Measurements from ENCODE around the gene DGKD. TPM values are rescaled to one million over a fixed set of nuclear protein-coding genes. Genes with fewer than 3 reads are reported as not detected.

DGKD gene
- total RNA-seq, 1 experiment from 2014 or later, result 52.0 TPM

GRCh38 chr2:233400961-233401360, 46.7 kb downstream of the DGKD start (continued):
- no peak for TF ChIP-seq ZBTB33 (IDR thresholded peaks at IDR 0.05; ENCODE audit: extremely low read depth, insufficient replicate concordance, low read length)
- no peak for TF ChIP-seq POLR2AphosphoS5 (IDR thresholded peaks at IDR 0.05; ENCODE audit: low read depth, low read length)
- no peak for TF ChIP-seq JUND (IDR thresholded peaks at IDR 0.05)

DNA sequence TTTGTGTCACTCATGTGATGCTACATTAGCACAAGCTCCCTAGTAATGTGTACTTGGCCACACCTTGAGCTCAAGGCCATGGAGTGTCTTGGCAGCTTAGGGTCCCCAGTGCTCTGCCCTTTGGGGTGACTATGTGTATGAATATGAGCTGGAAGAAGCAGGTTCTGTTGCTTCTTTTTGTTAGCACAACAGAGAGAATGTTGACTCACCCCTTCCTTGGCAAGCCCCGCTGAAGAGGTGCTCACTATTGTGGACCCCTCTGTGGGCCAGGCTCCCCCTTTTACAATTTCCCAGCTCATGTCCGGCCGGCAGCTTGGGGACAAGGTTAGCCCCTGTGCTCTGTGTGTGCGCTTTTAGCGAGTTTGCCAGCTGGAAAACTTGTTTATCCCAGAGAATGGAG, 48.1 kb downstream of the DGKD start:
- no peaks in the 10 kb centered on the region for H3K4me1 ChIP-seq (ENCODE audit: control insufficient read depth in 1 of 2, insufficient read depth in 2 of 2, low read length in 2 of 2)
- no peak overlapping the region for H2AFZ ChIP-seq (ENCODE audit: low read depth, low read length, poor library complexity, severe bottlenecking)
- no peak overlapping the region for H3K4me3 ChIP-seq (replicated peaks in 1 of 2; ENCODE audit: low read depth in 1 of 2, low read length in 2 of 2)
- no peaks in the 10 kb centered on the region for H3K36me3 ChIP-seq (ENCODE audit: control insufficient read depth in 1 of 2, insufficient read depth in 2 of 2, low read length in 2 of 2)
- RAD21 ChIA-PET (ENCODE audit: low non-redundant PET in 1 of 2, low total read pairs in 2 of 2, uncharacterized antibody in 2 of 2, unreplicated experiment in 2 of 2), result no interaction called here
- no peaks in the 10 kb centered on the region for H3K9me3 ChIP-seq (ENCODE audit: control insufficient read depth in 1 of 2, insufficient read depth in 1 of 2, low read depth in 1 of 2, low read length in 2 of 2)
- no peaks in the 10 kb centered on the region for H3K9me2 ChIP-seq (ENCODE audit: insufficient read depth)
- no peak overlapping the region for H3K9ac ChIP-seq (ENCODE audit: low read length)
- intact Hi-C loops (cut with micrococcal nuclease), result no loop called here
- 0 out of 2 replicates have a peak, but pooled peaks cover 5% of the 10 kb centered on the region for H3K79me2 ChIP-seq (ENCODE audit: insufficient read depth, low read length)
- H3K27me3 ChIP-seq (ENCODE audit: insufficient read depth, low read length), result no peaks in the 10 kb centered on the region
- POLR2A ChIA-PET, result interaction anchor here (1.3 kb wide), 1 partner anchor 16 kb away, joined by 3 read pairs; no protein-coding TSS in a partner anchor
- ATAC-seq (no peak), DNase-seq (ENCODE audit: low read depth, low spot score) (no peak)
- no peak overlapping the region for H3K27ac ChIP-seq (ENCODE audit: low read depth, low read length)
- CTCF ChIA-PET, result interaction anchor here (0.9 to 5.8 kb wide), 2 partner anchors 25 to 41 kb away, joined by 3 to 73 read pairs; no protein-coding TSS in a partner anchor
- no peak overlapping the region for H3K4me2 ChIP-seq (ENCODE audit: low read length)
- TF ChIP-seq POLR2AphosphoS5 (IDR thresholded peaks at IDR 0.05; ENCODE audit: low read depth, low read length) (no peak), ZBTB33 (IDR thresholded peaks at IDR 0.05; ENCODE audit: extremely low read depth, insufficient replicate concordance, low read length) (no peak), CEBPB (IDR thresholded peaks at IDR 0.05; ENCODE audit: low read depth) (no peak), SRF (IDR thresholded peaks at IDR 0.05; ENCODE audit: low read depth) (no peak), CBX3 (IDR thresholded peaks at IDR 0.05; ENCODE audit: low read depth) (no peak), FOSL1 (IDR thresholded peaks at IDR 0.05; ENCODE audit: low read depth) (no peak), RAD21 (IDR thresholded peaks at IDR 0.05; ENCODE audit: low read depth) (no peak), ZFX (IDR thresholded peaks at IDR 0.05) (no peak), EZH2phosphoT487 (IDR thresholded peaks at IDR 0.05; ENCODE audit: borderline replicate concordance) (no peak), ELF1 (IDR thresholded peaks at IDR 0.05; ENCODE audit: borderline replicate concordance, low read depth) (no peak), TCF7L2 (IDR thresholded peaks at IDR 0.05; ENCODE audit: borderline replicate concordance, extremely low read depth, insufficient read depth, insufficient read length) (no peak), YY1 (IDR thresholded peaks at IDR 0.05; ENCODE audit: extremely low read depth, insufficient replicate concordance, low read depth, low read length) (no peak), POLR2A (IDR thresholded peaks at IDR 0.05; ENCODE audit: borderline replicate concordance, extremely low read depth, insufficient read depth, insufficient read length) (no peak), SIN3A (IDR thresholded peaks at IDR 0.05; ENCODE audit: low read depth) (no peak), JUND (IDR thresholded peaks at IDR 0.05) (no peak)
- TF ChIP-seq, protein P1, sequence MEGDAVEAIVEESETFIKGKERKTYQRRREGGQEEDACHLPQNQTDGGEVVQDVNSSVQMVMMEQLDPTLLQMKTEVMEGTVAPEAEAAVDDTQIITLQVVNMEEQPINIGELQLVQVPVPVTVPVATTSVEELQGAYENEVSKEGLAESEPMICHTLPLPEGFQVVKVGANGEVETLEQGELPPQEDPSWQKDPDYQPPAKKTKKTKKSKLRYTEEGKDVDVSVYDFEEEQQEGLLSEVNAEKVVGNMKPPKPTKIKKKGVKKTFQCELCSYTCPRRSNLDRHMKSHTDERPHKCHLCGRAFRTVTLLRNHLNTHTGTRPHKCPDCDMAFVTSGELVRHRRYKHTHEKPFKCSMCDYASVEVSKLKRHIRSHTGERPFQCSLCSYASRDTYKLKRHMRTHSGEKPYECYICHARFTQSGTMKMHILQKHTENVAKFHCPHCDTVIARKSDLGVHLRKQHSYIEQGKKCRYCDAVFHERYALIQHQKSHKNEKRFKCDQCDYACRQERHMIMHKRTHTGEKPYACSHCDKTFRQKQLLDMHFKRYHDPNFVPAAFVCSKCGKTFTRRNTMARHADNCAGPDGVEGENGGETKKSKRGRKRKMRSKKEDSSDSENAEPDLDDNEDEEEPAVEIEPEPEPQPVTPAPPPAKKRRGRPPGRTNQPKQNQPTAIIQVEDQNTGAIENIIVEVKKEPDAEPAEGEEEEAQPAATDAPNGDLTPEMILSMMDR (IDR thresholded peaks at IDR 0.05 in 2 of 3, conservative IDR thresholded peaks at IDR 0.05 in 1 of 3; ENCODE audit: borderline replicate concordance in 1 of 3, insufficient read depth in 1 of 3, low read depth in 2 of 3, low read length in 2 of 3), result no peak
- TF ChIP-seq, protein P2, sequence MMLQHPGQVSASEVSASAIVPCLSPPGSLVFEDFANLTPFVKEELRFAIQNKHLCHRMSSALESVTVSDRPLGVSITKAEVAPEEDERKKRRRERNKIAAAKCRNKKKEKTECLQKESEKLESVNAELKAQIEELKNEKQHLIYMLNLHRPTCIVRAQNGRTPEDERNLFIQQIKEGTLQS (IDR thresholded peaks at IDR 0.05), result no peak
- BruUV-seq (replicated peaks), result no TSS peak
- H4K20me1 ChIP-seq (ENCODE audit: insufficient read depth), result no peaks in the 10 kb centered on the region
